Left colon (tissue), 2 donors: Measurements from ENCODE around the gene CFAP20. TPM values are rescaled to one million over a fixed set of nuclear protein-coding genes. Genes with fewer than 3 reads are reported as not detected.
"Not testable (repeated sequence)": the region's sequence is repeated elsewhere in the genome, so short reads cannot be mapped to it uniquely, and the experiment has no call there.

Experiments
- ATAC-seq: fragments of 200-7000 bp; cut with Tn5 transposase; one replicate; pipeline ENCODE4 v1.9.1; 2020; ENCODE audit warnings: mild to moderate bottlenecking, moderate library complexity
- DNase-seq, 2 donors: peaks; one replicate each; pipeline ENCODE4 v3.0.0-alpha.2; 2020
- intact Hi-C, 2 donors: fragments of 100-400 bp; cut with DNase I in 1 of 2; cut with micrococcal nuclease in 1 of 2; formaldehyde crosslinking; loops; one replicate each; pipeline versions ENCODE4 v1.11.2 to v1.14.0; 2022; cut with DNase I, micrococcal nuclease
- total RNA-seq, 2 donors: library from RNA; stranded (reverse); fragmentation: NEBNext Ultra II Directional; extraction: Animal tissue kit (Norgen Biotek cat#: 25700); gene quantifications; one replicate each; pipeline ENCODE4 v1.2.1, GENCODE V29; 2021
- donor health status: DM: no; HTN: no; CAD: no.
- donor health status: DM: yes; HTN: yes; CAD: no.

The CFAP20 gene
- total RNA-seq, 2 donors from 2014 or later, result 18.1 to 20.9 TPM

GRCh38 chr16:58082381-58082780 lies 46.8 kb downstream of the CFAP20 start:
- DNase-seq (no peak), ATAC-seq (no peak)
- intact Hi-C loops, result no loop called here

- DNase-seq, ATAC-seq, intact Hi-C loops: not testable (repeated sequence)
These were observed 48.5 kb downstream of the CFAP20 start for GRCh38 chr16:58080657-58081056.

GRCh38 chr16:58077796-58078195 lies 51.4 kb downstream of the CFAP20 start:
- intact Hi-C loops, result no loop called here

GRCh38 chr16:58076514-58076913 lies 52.7 kb downstream of the CFAP20 start:
- intact Hi-C loops, result no loop called here
- ATAC-seq (no peak), DNase-seq (no peak)

More at GRCh38 chr16:58077796-58078195, 51.4 kb downstream of the CFAP20 start:
- DNase-seq (no peak), ATAC-seq (no peak)

- intact Hi-C loops, result no loop called here
- no peak for DNase-seq
- ATAC-seq, result no peak
These were observed 54.5 kb downstream of the CFAP20 start for GRCh38 chr16:58074657-58075056.

- ATAC-seq, intact Hi-C loops, DNase-seq: not testable (repeated sequence)
These were observed 56.1 kb downstream of the CFAP20 start for GRCh38 chr16:58073086-58073485.

- DNase-seq, ATAC-seq, intact Hi-C loops: not testable (repeated sequence)
These were observed 57.0 kb downstream of the CFAP20 start for GRCh38 chr16:58072134-58072533.

GRCh38 chr16:58070585-58070984 lies 58.6 kb downstream of the CFAP20 start:
- no peak for ATAC-seq
- no peak for DNase-seq
- intact Hi-C loops, result no loop called here

Other genes starting within 250 kb of the CFAP20 start
- gene CNGB1, start 158.3 kb downstream of the CFAP20 start, total RNA-seq, result under 1 TPM; 0.17 to 0.49 TPM
- gene ZNF319, start 128.7 kb downstream of the CFAP20 start, total RNA-seq, result 1 to 10 TPM; 5.0 to 7.9 TPM
- 10 to 100 TPM; 42.6 to 43.8 TPM for gene USB1, start 128.0 kb downstream of the CFAP20 start, total RNA-seq
- 100 to 1,000 TPM; 113 to 127 TPM for gene MMP15, start 103.6 kb downstream of the CFAP20 start, total RNA-seq
- 10 to 100 TPM; 47.5 to 53.8 TPM for gene CSNK2A2, start 68.7 kb upstream of the CFAP20 start, total RNA-seq
- not detected for gene PRSS54, start 165.6 kb upstream of the CFAP20 start, total RNA-seq